SK-N-SH (cell line): ENCODE data around the gene TSPAN32. TPM values are rescaled to one million over a fixed set of nuclear protein-coding genes. Genes with fewer than 3 reads are reported as not detected.

Experiments
- CTCF ChIA-PET: fragments of 300-600, 350-600 bp; formaldehyde crosslinking; extraction: SDS; loops from one replicate; lab custom pipeline; 2021; lab: Yijun Ruan, JAX
- POLR2A ChIA-PET: fragments of 350-600 bp; sonication (Branson Sonifier 250); formaldehyde crosslinking; extraction: SDS; loops from one replicate; lab custom pipeline; 2020; ENCODE audit warnings: antibody characterized with exemption, inconsistent platforms; lab: Yijun Ruan, JAX
- DNase-seq: peaks from one replicate; pipeline ENCODE4 v3.0.0; 2012
- H2AFZ ChIP-seq: fragments of 200-600 bp; sonication (generic); 2 replicates; pipeline ENCODE4 v1.8.1; 2016; ENCODE audit warnings: antibody characterized with exemption, mild to moderate bottlenecking, low read depth
- H3F3A ChIP-seq: fragments of 200-600 bp; sonication (generic); replicated peaks from 2 replicates; pipeline ENCODE3; 2016; ENCODE audit warnings: antibody characterized with exemption, mild to moderate bottlenecking; ENCODE audit not compliant: insufficient read depth
- H3K27ac ChIP-seq, 2 experiments: fragments of 200-500 bp in 1 of 2; fragments of 200-600 bp in 1 of 2; sonication (Bioruptor generic) in 1 of 2; sonication (generic), shearing (Covaris generic) in 1 of 2; 2 replicates each; pipeline versions ENCODE4 v1.5.1 to v1.6.1; 2014 to 2016; ENCODE audit warnings: low read depth in 2 of 2, inconsistent platforms in 1 of 2, low read length in 1 of 2, mild to moderate bottlenecking in 1 of 2, mixed read lengths in 1 of 2
- H3K27me3 ChIP-seq: fragments of 200-600 bp; sonication (generic), shearing (Covaris generic); 2 replicates; pipeline ENCODE4 v1.6.1; 2016; ENCODE audit warnings: mixed run types; ENCODE audit not compliant: insufficient read depth
- H3K36me3 ChIP-seq, 2 experiments: fragments of 200-500 bp in 1 of 2; fragments of 200-600 bp in 1 of 2; sonication (Bioruptor generic) in 1 of 2; sonication (generic) in 1 of 2; replicated peaks in 1 of 2; 2 replicates each; pipeline versions ENCODE3 to v1.5.1; 2014 to 2016; ENCODE audit warnings: low read length in 1 of 2, mild to moderate bottlenecking in 1 of 2; ENCODE audit not compliant: insufficient read depth in 2 of 2, control insufficient read depth in 1 of 2
- H3K4me1 ChIP-seq, 2 experiments: fragments of 200-500 bp in 1 of 2; fragments of 200-600 bp in 1 of 2; sonication (Bioruptor generic) in 1 of 2; sonication (generic), shearing (Covaris generic) in 1 of 2; 2 replicates each; pipeline versions ENCODE4 v1.5.1 to v1.6.1; 2014 to 2016; ENCODE audit warnings: low read depth in 1 of 2, low read length in 1 of 2, mixed run types in 1 of 2; ENCODE audit not compliant: insufficient read depth in 2 of 2, control insufficient read depth in 1 of 2
- H3K4me2 ChIP-seq: fragments of 200-600 bp; sonication (generic), shearing (Covaris generic); 2 replicates; pipeline ENCODE4 v1.6.1; 2017; ENCODE audit warnings: mixed run types
- H3K4me3 ChIP-seq, 2 experiments: fragments of 200-500 bp in 1 of 2; fragments of 200-600 bp in 1 of 2; sonication (Bioruptor generic) in 1 of 2; sonication (generic), shearing (Covaris generic) in 1 of 2; 2 replicates each; pipeline versions ENCODE4 v1.5.1 to v1.8.1; 2014 to 2016; ENCODE audit warnings: low read depth in 2 of 2, inconsistent platforms in 1 of 2, low read length in 1 of 2, mild to moderate bottlenecking in 1 of 2, mixed read lengths in 1 of 2, moderate library complexity in 1 of 2
- H3K79me2 ChIP-seq: fragments of 200-600 bp; sonication (generic); 2 replicates; pipeline ENCODE4 v1.8.1; 2017; ENCODE audit warnings: mild to moderate bottlenecking; ENCODE audit not compliant: insufficient read depth
- H3K9ac ChIP-seq: fragments of 200-600 bp; sonication (generic); 2 replicates; pipeline ENCODE4 v1.6.1; 2017; ENCODE audit warnings: mixed run types
- H3K9me2 ChIP-seq: fragments of 200-600 bp; sonication (generic); 2 replicates; pipeline ENCODE4 v1.6.1; 2017; ENCODE audit warnings: mixed run types
- H3K9me3 ChIP-seq: fragments of 200-600 bp; sonication (generic); 2 replicates; pipeline ENCODE4 v1.6.1; 2017; ENCODE audit warnings: mixed run types, mild to moderate bottlenecking, moderate library complexity
- H4K20me1 ChIP-seq: fragments of 200-600 bp; sonication (generic); 2 replicates; pipeline ENCODE4 v1.6.1; 2017; ENCODE audit warnings: mild to moderate bottlenecking, mixed run types; ENCODE audit not compliant: insufficient read depth
- ELF1 ChIP-seq: IDR thresholded peaks from 2 replicates; pipeline ENCODE4 v1.4.0; 2012
- FOXJ3 ChIP-seq: sonication (generic); formaldehyde crosslinking; IDR thresholded peaks from 2 replicates; pipeline ENCODE4 v1.5.1; 2020; ENCODE audit warnings: mild to moderate bottlenecking, missing genetic modification reagents
- GABPA ChIP-seq: IDR thresholded peaks from 2 replicates; pipeline ENCODE4 v1.4.0; 2012; ENCODE audit warnings: low read depth, mild to moderate bottlenecking
- MEF2A ChIP-seq: IDR thresholded peaks from 2 replicates; pipeline ENCODE4 v1.4.0; 2012; ENCODE audit warnings: low read depth, borderline replicate concordance
- RAD21 ChIP-seq: IDR thresholded peaks from 2 replicates; pipeline ENCODE4 v1.6.1; 2012; ENCODE audit warnings: mild to moderate bottlenecking, low read length
- SIN3A ChIP-seq: IDR thresholded peaks from 2 replicates; pipeline ENCODE4 v1.6.1; 2012; ENCODE audit warnings: low read depth, mild to moderate bottlenecking, low read length, moderate library complexity, borderline replicate concordance
- TCF12 ChIP-seq: IDR thresholded peaks from 2 replicates; pipeline ENCODE4 v1.4.0; 2012
- ZBTB33 ChIP-seq: IDR thresholded peaks from 2 replicates; pipeline ENCODE4 v1.4.0; 2012; ENCODE audit warnings: low read depth, borderline replicate concordance
- WGBS: methylation state at CpG from one replicate; pipeline ENCODE4 v1.1.6; 2017; ENCODE audit warnings: low lambda C conversion rate; 5-methylcytosine and 5-hydroxymethylcytosine counted together
- polyA plus RNA-seq, 3 experiments: library from polyadenylated mRNA; depleted of rRNA; stranded (reverse); fragments of >200 nt; gene quantifications; 2 replicates each; pipeline ENCODE4 v1.2.3, GENCODE V29; 2012
- TF ChIP-seq, protein P1 (sequence below): IDR thresholded peaks from 2 replicates; pipeline ENCODE4; 2012
- TF ChIP-seq, protein P2 (sequence below): IDR thresholded peaks from 2 replicates; pipeline ENCODE4 v1.4.0; 2012; ENCODE audit warnings: low read depth
- TF ChIP-seq, protein P3 (sequence below): fragments of 150-350 bp; IDR thresholded peaks from 2 replicates; pipeline ENCODE4 v1.6.1; 2017; ENCODE audit warnings: antibody characterized with exemption, low read length, low read depth, borderline replicate concordance
- TF ChIP-seq, protein P4 (sequence below): IDR thresholded peaks from 2 replicates; pipeline ENCODE4 v1.6.1; 2012; ENCODE audit warnings: mild to moderate bottlenecking, low read depth, low read length, moderate library complexity

The TSPAN32 gene
- polyA plus RNA-seq, 1 of the 3 experiments (the other 2 are of a cell fraction) = 0.12 TPM

DNA sequence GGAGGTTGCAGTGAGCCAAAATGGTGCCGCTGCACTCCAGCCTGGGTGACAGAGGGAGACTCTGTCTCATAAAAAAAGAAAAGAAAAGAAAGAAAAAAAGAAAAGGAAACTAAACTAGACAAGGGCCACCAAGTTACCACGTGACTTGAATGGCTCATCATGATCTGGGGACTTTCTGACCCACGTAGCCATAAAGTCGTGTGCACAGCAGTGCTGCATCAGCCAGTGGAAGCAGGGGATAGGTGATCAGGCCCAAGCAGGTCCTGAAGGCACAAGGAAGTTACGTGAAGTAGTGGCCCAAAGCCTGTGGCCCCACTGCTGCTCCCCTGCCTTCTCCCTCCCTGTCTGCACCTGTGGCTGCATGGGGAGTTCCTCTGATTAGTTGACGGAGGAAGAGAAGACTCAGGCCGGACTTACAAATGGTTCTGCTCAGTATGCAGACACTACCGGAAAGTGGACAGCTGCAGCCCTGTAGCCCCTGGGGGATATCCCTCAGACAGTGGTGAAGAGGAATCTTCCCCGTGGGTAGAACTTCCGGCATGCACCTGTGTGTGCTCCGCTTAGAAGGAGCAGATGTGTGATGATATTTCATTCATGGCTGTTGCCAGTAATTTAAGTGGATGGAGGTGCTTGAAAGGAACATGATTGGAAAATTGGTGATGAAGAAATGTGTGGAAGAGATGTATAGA, 57.1 kb downstream of the TSPAN32 start:
- H3K79me2 ChIP-seq = no peaks in the 10 kb centered on the region
- no peak overlapping the region for H2AFZ ChIP-seq
- DNase-seq = no peak
- TF ChIP-seq SIN3A = no peak
- TF ChIP-seq MEF2A = no peak
- no peak for TF ChIP-seq ZBTB33
- TF ChIP-seq, protein P1, sequence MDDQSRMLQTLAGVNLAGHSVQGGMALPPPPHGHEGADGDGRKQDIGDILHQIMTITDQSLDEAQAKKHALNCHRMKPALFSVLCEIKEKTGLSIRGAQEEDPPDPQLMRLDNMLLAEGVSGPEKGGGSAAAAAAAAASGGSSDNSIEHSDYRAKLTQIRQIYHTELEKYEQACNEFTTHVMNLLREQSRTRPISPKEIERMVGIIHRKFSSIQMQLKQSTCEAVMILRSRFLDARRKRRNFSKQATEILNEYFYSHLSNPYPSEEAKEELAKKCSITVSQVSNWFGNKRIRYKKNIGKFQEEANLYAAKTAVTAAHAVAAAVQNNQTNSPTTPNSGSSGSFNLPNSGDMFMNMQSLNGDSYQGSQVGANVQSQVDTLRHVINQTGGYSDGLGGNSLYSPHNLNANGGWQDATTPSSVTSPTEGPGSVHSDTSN = no peak
- TF ChIP-seq TCF12 = no peak
- no peak for TF ChIP-seq ELF1
- no peaks in the 10 kb centered on the region for H3K36me3 ChIP-seq
- no peak overlapping the region for H3K4me2 ChIP-seq
- no peaks in the 10 kb centered on the region; a peak in 1 of 4 replicates for H3K4me1 ChIP-seq
- H3K27me3 ChIP-seq = no peaks in the 10 kb centered on the region
- no peak overlapping the region for H3K4me3 ChIP-seq
- 77% methylated on average over 11 of the region's 11 CpGs for WGBS
- H3K9me2 ChIP-seq = no peaks in the 10 kb centered on the region
- H3F3A ChIP-seq = no peaks in the 10 kb centered on the region
- no peak overlapping the region for H3K9ac ChIP-seq
- H4K20me1 ChIP-seq = no peaks in the 10 kb centered on the region
- H3K9me3 ChIP-seq = no peaks in the 10 kb centered on the region
- H3K27ac ChIP-seq = no peak overlapping the region
- ChIA-PET POLR2A (no interaction called here), CTCF (interaction anchor here (1.5 kb wide), 1 partner anchor 62 kb away, joined by 7 read pairs; no protein-coding TSS in a partner anchor)

- CTCF ChIA-PET = interaction anchor here (1.5 kb wide), 1 partner anchor 61 kb away, joined by 7 read pairs; no protein-coding TSS in a partner anchor
Measured at GRCh38 chr11:2359557-2359956, 57.7 kb downstream of the TSPAN32 start.

More at GRCh38 chr11:2359557-2359956, 57.7 kb downstream of the TSPAN32 start:
- H3F3A ChIP-seq = no peaks in the 10 kb centered on the region
- H3K4me1 ChIP-seq = no peaks in the 10 kb centered on the region; a peak in 1 of 4 replicates
- H3K79me2 ChIP-seq = no peaks in the 10 kb centered on the region
- no peaks in the 10 kb centered on the region for H3K9me3 ChIP-seq
- no peaks in the 10 kb centered on the region for H3K9me2 ChIP-seq
- no peaks in the 10 kb centered on the region for H4K20me1 ChIP-seq
- H3K9ac ChIP-seq = no peak overlapping the region
- WGBS = 67% methylated on average over 9 of the region's 9 CpGs
- H3K27me3 ChIP-seq = no peaks in the 10 kb centered on the region
- POLR2A ChIA-PET = no interaction called here
- no peaks in the 10 kb centered on the region for H3K36me3 ChIP-seq
- no peak overlapping the region for H3K4me3 ChIP-seq
- no peak overlapping the region for H3K4me2 ChIP-seq
- H2AFZ ChIP-seq = no peak overlapping the region
- no peak for DNase-seq
- no peak overlapping the region for H3K27ac ChIP-seq
- TF ChIP-seq FOXJ3 (no peak), TCF12 (no peak), RAD21 (no peak), GABPA (no peak), ELF1 (no peak), MEF2A (no peak)
- TF ChIP-seq, protein P2, sequence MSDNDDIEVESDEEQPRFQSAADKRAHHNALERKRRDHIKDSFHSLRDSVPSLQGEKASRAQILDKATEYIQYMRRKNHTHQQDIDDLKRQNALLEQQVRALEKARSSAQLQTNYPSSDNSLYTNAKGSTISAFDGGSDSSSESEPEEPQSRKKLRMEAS = no peak
- TF ChIP-seq, protein P3, sequence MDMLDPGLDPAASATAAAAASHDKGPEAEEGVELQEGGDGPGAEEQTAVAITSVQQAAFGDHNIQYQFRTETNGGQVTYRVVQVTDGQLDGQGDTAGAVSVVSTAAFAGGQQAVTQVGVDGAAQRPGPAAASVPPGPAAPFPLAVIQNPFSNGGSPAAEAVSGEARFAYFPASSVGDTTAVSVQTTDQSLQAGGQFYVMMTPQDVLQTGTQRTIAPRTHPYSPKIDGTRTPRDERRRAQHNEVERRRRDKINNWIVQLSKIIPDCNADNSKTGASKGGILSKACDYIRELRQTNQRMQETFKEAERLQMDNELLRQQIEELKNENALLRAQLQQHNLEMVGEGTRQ = no peak
- TF ChIP-seq, protein P1 = no peak
- TF ChIP-seq, protein P4, sequence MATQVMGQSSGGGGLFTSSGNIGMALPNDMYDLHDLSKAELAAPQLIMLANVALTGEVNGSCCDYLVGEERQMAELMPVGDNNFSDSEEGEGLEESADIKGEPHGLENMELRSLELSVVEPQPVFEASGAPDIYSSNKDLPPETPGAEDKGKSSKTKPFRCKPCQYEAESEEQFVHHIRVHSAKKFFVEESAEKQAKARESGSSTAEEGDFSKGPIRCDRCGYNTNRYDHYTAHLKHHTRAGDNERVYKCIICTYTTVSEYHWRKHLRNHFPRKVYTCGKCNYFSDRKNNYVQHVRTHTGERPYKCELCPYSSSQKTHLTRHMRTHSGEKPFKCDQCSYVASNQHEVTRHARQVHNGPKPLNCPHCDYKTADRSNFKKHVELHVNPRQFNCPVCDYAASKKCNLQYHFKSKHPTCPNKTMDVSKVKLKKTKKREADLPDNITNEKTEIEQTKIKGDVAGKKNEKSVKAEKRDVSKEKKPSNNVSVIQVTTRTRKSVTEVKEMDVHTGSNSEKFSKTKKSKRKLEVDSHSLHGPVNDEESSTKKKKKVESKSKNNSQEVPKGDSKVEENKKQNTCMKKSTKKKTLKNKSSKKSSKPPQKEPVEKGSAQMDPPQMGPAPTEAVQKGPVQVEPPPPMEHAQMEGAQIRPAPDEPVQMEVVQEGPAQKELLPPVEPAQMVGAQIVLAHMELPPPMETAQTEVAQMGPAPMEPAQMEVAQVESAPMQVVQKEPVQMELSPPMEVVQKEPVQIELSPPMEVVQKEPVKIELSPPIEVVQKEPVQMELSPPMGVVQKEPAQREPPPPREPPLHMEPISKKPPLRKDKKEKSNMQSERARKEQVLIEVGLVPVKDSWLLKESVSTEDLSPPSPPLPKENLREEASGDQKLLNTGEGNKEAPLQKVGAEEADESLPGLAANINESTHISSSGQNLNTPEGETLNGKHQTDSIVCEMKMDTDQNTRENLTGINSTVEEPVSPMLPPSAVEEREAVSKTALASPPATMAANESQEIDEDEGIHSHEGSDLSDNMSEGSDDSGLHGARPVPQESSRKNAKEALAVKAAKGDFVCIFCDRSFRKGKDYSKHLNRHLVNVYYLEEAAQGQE = no peak
